GM21528 (cell line): ENCODE results near the gene CGRRF1.

Experiments
- ATAC-seq: cut with Tn5 transposase; IDR thresholded peaks from one replicate; pipeline ENCODE4 v1.9.1; 2021; ENCODE audit warnings: mild to moderate bottlenecking, moderate library complexity; ENCODE audit not compliant: unreplicated experiment, low FRiP score

The CGRRF1 gene

DNA sequence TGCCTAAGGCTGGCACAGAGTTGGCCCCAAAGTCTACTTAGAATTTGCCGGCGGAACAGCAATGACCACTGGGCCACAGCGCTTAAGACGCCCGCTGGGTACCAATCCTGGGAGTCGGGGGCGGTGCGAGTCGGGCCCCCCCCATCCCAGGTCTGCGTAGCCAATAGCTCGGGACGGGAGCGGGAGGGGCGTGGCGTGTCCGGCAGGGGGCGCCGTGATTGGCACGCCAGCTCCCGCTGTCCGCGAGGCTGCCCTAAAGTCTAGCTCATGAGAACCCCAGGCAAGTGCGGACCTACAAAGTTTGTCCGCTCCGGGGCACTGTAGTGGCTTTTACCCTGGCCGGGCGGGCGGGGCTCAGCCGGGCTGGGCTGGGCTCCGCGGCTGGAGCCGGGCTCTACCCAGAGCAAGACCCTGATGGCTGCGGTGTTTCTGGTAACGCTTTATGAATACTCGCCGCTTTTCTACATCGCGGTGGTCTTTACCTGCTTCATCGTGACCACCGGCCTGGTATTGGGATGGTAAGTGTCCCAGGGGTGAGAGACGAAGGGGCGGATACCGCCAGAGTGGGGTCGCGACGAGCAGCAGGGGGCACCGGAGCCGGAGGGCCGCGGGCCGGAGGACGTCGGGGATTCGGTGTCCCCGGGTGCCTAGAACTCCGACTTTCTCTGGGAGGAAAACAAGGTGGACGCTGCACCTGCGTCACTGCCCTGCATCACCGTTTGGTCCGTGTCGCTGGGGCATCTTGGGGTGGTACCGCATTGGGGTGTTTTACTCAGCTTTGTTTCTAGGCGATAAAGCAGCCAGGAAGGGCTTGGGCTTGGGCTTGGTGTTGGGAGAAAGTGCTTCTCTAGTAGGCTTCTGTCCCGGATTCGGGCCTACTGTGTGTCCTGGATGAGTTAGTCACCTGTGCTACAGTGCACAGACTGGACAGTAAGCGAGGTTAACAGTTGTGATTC is at the start of gene CGRRF1:
CGRRF1 (plus strand) TSS at position 361 of the 956 bp plus-strand sequence; CDS start at position 415, 54 bp downstream.
- ATAC-seq, result peak; percentile 96

GRCh38 chr14:54462048-54462447 is 47.7 kb upstream of the CGRRF1 start:
- ATAC-seq, result no peak

DNA sequence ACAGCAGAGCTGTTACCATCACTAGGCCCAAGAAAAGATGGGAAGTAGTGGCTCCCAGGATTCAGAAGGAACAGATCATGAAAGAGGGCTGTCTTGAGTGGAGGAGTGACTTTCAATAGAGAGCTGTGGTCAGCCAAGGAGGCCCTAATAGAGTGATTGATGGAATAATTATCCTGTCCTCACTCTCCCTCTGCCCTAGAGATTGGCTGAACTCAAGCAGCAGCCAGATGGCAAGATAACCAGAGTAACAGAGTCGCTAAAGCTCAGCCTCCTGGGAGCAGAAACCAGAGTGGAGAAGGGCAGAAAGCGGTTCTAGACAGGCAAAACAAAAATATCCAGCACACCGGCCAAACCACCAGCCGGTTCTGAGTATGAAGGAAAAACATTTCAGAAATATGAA is 44.1 kb upstream of the CGRRF1 start:
- no peak for ATAC-seq

GRCh38 chr14:54467280-54467679 is 42.4 kb upstream of the CGRRF1 start:
- no peak for ATAC-seq

DNA sequence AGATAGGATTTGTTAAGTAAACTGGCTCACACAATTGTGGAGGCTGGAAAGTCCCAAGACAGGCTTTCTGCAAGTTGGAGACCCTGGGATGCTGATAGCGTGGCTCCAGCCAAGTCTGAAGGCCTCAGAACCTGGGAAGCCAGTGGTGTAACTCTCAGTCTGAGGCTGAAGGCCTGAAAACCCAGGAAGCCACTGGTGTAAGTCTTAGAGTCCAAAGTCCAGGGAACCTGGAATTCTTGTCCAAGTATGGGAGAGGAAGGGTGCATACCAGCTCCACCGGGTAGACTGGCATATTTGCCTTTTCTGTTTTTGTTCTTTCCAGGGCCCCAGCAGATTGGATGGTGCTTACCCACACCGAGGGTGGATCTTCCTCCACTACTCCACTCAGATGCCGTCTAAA is 39.0 kb upstream of the CGRRF1 start:
- no peak for ATAC-seq

GRCh38 chr14:54471641-54472040 is 38.1 kb upstream of the CGRRF1 start:
- ATAC-seq, result no peak

GRCh38 chr14:54472315-54472714 is 37.4 kb upstream of the CGRRF1 start:
- no peak for ATAC-seq

DNA sequence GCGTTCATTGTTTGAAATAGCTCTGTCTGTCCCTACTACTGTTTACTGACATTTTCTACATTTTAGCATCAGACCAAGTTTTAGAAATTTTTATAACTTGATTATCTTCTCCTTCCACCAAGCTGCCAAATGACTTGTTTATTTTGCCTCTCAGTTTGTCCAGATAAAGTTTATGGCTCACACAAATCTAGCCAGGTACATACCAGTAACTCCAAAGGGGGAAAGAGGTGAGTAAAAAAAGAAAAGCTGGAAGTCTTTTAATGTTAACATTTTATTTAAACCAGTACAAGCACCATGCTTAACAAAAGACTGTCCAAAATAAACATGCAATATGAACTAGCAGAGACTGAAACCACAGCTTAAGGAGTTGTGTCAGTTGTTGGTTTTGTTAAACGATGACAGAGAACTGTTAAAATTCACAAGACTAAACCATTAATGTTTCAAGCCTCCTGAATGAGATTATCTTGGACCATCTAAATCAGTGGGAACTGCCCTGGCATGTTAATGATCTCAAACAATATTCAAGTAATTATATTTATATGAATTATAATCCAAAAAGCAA is 35.4 kb upstream of the CGRRF1 start:
- ATAC-seq, result no peak

GRCh38 chr14:54475187-54475899 is 34.4 kb upstream of the CGRRF1 start:
- ATAC-seq, result no peak

DNA sequence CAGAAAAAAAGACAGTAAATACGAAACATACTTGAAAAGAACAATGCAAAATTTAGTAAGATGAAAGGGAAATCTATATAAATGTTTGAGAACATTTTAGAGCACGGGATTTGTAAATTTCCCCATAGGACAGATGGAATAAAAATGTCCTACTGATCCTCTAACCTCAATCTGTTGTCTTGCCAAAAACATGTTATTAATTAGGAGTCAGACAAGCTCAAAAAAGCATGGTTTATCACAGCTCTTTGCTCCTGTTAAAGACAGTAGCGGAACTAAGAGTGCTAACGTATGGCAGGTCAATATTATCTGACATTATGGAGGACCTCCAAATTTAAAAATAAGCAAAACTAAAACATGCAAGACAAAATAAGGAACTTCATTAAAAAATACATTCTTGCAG is 33.8 kb upstream of the CGRRF1 start:
- ATAC-seq, result no peak

DNA sequence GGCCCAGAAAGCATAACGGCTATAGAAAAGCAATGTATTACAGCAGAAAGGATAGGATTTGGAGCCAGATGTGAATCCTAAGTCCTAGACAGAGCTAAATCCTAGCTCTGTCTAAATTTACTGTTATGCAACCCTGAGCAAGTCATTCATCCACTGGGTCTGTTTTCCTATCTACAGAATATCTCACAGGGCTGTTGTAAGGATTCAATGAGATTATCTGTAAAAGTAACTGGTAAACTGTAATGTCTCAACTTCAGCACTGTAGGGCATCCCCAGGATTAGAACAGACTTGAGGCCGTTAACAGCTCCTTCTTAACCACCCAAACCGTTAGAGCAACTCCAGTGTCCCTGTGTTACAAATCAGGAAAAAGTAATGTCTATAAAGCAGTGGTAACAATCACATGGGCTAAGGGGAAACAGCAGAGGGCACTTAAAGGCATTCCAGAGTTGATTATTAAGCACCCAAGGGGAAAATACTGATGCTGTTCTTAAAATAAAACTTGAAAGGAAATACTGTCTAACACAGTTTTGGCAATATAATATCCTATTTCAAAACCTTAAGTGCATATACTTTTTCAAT is 31.0 kb upstream of the CGRRF1 start:
- ATAC-seq, result no peak

- no peak for ATAC-seq
Observed at GRCh38 chr14:54480830-54481562, 28.7 kb upstream of the CGRRF1 start.

DNA sequence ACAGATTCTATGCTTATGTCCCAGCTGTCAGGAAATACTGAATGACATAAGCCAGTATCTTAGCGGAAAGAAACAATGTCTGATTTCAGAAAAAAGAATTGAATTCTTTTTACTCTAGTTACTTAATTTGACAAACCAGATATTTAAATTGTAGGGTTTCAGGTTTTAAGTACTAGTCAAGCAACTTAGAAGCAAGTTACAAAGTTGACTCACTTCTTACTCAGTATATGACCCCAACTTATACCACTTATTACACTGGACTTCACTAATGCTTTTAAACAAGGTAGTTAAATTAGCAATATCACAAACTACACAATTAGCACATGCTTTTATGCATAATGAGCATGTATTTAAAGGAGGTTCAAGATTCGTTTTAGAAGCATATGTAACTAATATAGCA is 28.0 kb upstream of the CGRRF1 start:
- ATAC-seq, result no peak

- ATAC-seq, result no peak
Observed at GRCh38 chr14:54483073-54483745, 26.5 kb upstream of the CGRRF1 start.

GRCh38 chr14:54483846-54484245 is 25.9 kb upstream of the CGRRF1 start:
- ATAC-seq, result no peak

- no peak for ATAC-seq
Observed at GRCh38 chr14:54486685-54487084, 23.0 kb upstream of the CGRRF1 start.

DNA sequence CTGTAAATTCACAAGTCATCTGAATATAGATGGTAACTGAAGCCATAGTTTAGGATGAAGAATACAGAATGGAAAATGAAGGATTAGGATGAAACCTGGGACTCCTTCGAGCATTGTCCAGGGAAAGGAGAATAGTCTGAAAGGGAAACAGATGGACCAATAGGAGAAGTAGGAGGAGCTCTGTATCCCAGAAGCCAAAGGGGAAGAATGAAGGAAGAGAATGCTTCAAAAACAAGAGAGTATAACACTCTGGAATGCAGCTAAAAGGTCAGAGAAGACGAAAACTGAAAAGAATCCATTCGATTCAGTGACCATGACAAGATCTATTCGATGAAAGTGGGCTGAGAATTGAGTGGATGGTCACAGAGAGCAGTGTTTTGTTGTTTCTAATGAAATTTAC is 21.9 kb upstream of the CGRRF1 start:
- no peak for ATAC-seq

- peak; percentile 30 for ATAC-seq
Observed at GRCh38 chr14:54488318-54488645, 21.4 kb upstream of the CGRRF1 start.

DNA sequence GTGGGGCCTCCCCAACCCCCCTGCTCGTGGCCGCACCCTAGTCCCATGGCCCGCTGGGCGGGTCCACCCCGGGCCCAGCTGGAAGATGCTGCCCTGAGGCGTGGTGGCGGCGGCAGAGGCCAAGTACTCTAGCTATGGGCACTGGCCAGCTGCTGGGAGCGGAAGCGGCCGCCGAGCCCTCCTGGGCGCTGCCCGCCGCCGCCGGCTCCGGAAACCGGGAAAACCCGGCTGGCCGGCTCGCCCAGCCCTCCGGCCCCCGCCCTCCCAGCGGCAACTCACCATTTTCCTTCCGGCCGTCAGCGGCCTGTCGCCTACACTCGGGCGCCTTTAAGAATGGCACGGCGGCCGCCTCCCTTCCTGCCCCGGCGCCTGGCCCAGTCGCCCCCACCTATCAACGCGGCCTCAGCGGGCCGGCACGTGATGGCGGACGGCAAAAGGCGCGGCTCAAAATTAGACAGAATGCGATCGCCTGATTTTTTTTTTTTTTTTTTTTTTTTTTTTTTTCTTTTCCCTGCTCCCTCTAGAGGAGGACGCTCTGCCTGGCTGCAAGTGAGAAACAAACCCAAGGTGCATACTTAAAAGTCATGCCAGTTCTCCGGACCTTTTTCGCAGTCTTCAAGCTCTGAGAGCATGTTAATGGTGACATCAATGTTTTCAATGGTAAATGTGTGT is 20.9 kb upstream of the CGRRF1 start, which contains the start of gene GMFB:
GMFB (minus strand) TSS at position 335 of the 672 bp plus-strand sequence; CDS start at position 282, 53 bp downstream.
- ATAC-seq, result peak; percentile 90
